Endothelial cell of umbilical vein (primary cell): ENCODE results near the gene PRPF8. TPM values are rescaled to one million over a fixed set of nuclear protein-coding genes. Genes with fewer than 3 reads are reported as not detected.

Experiments
- BruUV-seq: library from RNA; stranded (reverse); fragments of 400-500 nt; replicated peaks from 2 replicates; lab custom pipeline; 2021; lab: Mats Ljungman, UMichigan
- CTCF ChIA-PET: fragments of 300-600, 350-600 bp; sonication (Branson Sonifier 250); formaldehyde crosslinking; loops from one replicate; lab custom pipeline; 2021; ENCODE audit warnings: antibody characterized with exemption, inconsistent platforms; lab: Charles Lee
- POLR2A ChIA-PET: fragments of 300-600, 350-600 bp; sonication (Branson Sonifier 250); formaldehyde crosslinking; loops from one replicate; lab custom pipeline; 2021; ENCODE audit warnings: antibody characterized with exemption, inconsistent platforms; lab: Charles Lee
- DNase-seq: peaks from one replicate; pipeline ENCODE4 v3.0.0-alpha.2; 2011; ENCODE audit warnings: low read depth, low spot score
- FAIRE-seq: peaks from 2 replicates; lab custom pipeline; 2011; peaks lifted over from hg19 to GRCh38; lab: Jason Lieb, UNC
- H2AFZ ChIP-seq: 2 replicates; pipeline ENCODE4 v1.6.0; 2012; ENCODE audit warnings: low read depth, low read length, control low read depth, inconsistent platforms
- H3K27ac ChIP-seq: 2 replicates; pipeline ENCODE4 v1.5.1; 2011; ENCODE audit warnings: low read depth, mild to moderate bottlenecking, control low read depth, low read length, moderate library complexity; ENCODE audit not compliant: insufficient read depth
- H3K27me3 ChIP-seq, 2 experiments: 2 replicates each; pipeline versions ENCODE4 v1.6.0 to v1.6.1; 2011; ENCODE audit warnings: low read length in 2 of 2, mixed read lengths in 1 of 2; ENCODE audit not compliant: control insufficient read depth in 2 of 2, insufficient read depth in 2 of 2
- H3K36me3 ChIP-seq, 2 experiments: 2 replicates in 1 of 2; 3 replicates in 1 of 2; pipeline ENCODE4 v1.5.1; 2011; ENCODE audit warnings: low read length in 2 of 2, mild to moderate bottlenecking in 1 of 2, moderate library complexity in 1 of 2; ENCODE audit not compliant: control insufficient read depth in 2 of 2, insufficient read depth in 2 of 2; ENCODE audit errors: extremely low read depth in 1 of 2
- H3K4me1 ChIP-seq: 3 replicates; pipeline ENCODE4 v1.5.1; 2011; ENCODE audit warnings: mild to moderate bottlenecking, low read length; ENCODE audit not compliant: control insufficient read depth, insufficient read depth; ENCODE audit errors: extremely low read depth
- H3K4me2 ChIP-seq: 2 replicates; pipeline ENCODE4 v1.6.1; 2011; ENCODE audit warnings: low read length, control low read depth, mixed read lengths; ENCODE audit not compliant: insufficient read depth
- H3K4me3 ChIP-seq, 3 experiments: fragments of 200-600 bp in 1 of 3; sonication (generic), shearing (Covaris generic) in 1 of 3; replicated peaks in 1 of 3; 2 replicates each; pipeline ENCODE4 v1.5.1; 2011 to 2016; ENCODE audit warnings: control low read depth in 3 of 3, low read length in 3 of 3, mild to moderate bottlenecking in 2 of 3, inconsistent platforms in 1 of 3, low read depth in 1 of 3, moderate library complexity in 1 of 3; ENCODE audit not compliant: insufficient read depth in 1 of 3
- H3K79me2 ChIP-seq: 2 replicates; pipeline ENCODE4 v1.6.0; 2012; ENCODE audit warnings: low read length, inconsistent platforms; ENCODE audit not compliant: control insufficient read depth, insufficient read depth
- H3K9ac ChIP-seq: replicated peaks from 2 replicates; pipeline ENCODE3; 2011; ENCODE audit warnings: low read length, control low read depth; ENCODE audit not compliant: insufficient read depth; ENCODE audit errors: extremely low read depth
- H3K9me1 ChIP-seq: replicated peaks from 3 replicates; pipeline ENCODE4 v1.6.0; 2011; ENCODE audit warnings: mild to moderate bottlenecking, low read length; ENCODE audit not compliant: control insufficient read depth, insufficient read depth; ENCODE audit errors: extremely low read depth
- H3K9me3 ChIP-seq: replicated peaks from 2 replicates; pipeline ENCODE4 v1.5.1; 2012; ENCODE audit warnings: low read length, inconsistent platforms; ENCODE audit not compliant: control insufficient read depth, insufficient read depth
- H4K20me1 ChIP-seq: replicated peaks from 2 replicates; pipeline ENCODE3; 2011; ENCODE audit warnings: mild to moderate bottlenecking, low read length; ENCODE audit not compliant: control insufficient read depth, insufficient read depth; ENCODE audit errors: extremely low read depth
- CTCF ChIP-seq, 2 donors: IDR thresholded peaks; 1 replicate in 1 of 2; 2 replicates in 1 of 2; pipeline ENCODE4 v1.5.1; 2011; ENCODE audit warnings: low read length in 2 of 2, mild to moderate bottlenecking in 2 of 2, moderate library complexity in 2 of 2, control low read depth in 1 of 2, inconsistent platforms in 1 of 2, low read depth in 1 of 2; ENCODE audit not compliant: insufficient read depth in 1 of 2; ENCODE audit errors: extremely low read depth in 1 of 2
- EZH2 ChIP-seq: IDR thresholded peaks from 2 replicates; pipeline ENCODE4 v1.6.1; 2012; ENCODE audit warnings: borderline replicate concordance, low read depth, mild to moderate bottlenecking, moderate library complexity, low read length, inconsistent platforms; ENCODE audit not compliant: severe bottlenecking
- FOS ChIP-seq: IDR thresholded peaks from 2 replicates; pipeline ENCODE4 v1.6.1; 2011; ENCODE audit warnings: mild to moderate bottlenecking, low read length, moderate library complexity, borderline replicate concordance; ENCODE audit not compliant: insufficient read depth
- GATA2 ChIP-seq: IDR thresholded peaks from 2 replicates; pipeline ENCODE4 v1.7.0; 2011; ENCODE audit warnings: low read depth, mild to moderate bottlenecking, moderate library complexity, mixed read lengths, low read length; ENCODE audit not compliant: insufficient read length, insufficient read depth
- JUN ChIP-seq: IDR thresholded peaks from 2 replicates; pipeline ENCODE4 v1.6.1; 2011; ENCODE audit warnings: borderline replicate concordance, low read depth; ENCODE audit not compliant: insufficient read length, insufficient read depth
- MAX ChIP-seq: IDR thresholded peaks from 2 replicates; pipeline ENCODE4 v1.6.1; 2011; ENCODE audit not compliant: insufficient read depth, insufficient read length
- MYC ChIP-seq: IDR thresholded peaks from one replicate; pipeline ENCODE4 v1.6.1; 2011; ENCODE audit warnings: mild to moderate bottlenecking, low read depth, low read length
- POLR2A ChIP-seq: IDR thresholded peaks from 2 replicates; pipeline ENCODE4 v1.6.1; 2012; ENCODE audit warnings: low read depth, mild to moderate bottlenecking, control low read depth, low read length
- POLR2AphosphoS5 ChIP-seq: IDR thresholded peaks from 2 replicates; pipeline ENCODE4 v1.6.1; 2012; ENCODE audit warnings: low read depth, mild to moderate bottlenecking, control low read depth, low read length, moderate library complexity; ENCODE audit not compliant: insufficient read depth
- dilution Hi-C: fragments of 300-500 bp; cut with MboI; formaldehyde crosslinking; loops from one replicate; pipeline ENCODE4 v1.15.0; 2019; ENCODE audit warnings: low sequenced_read_pairs; ENCODE audit not compliant: extremely low pct_ligation_motif_present
- intact Hi-C: fragments of 100-400 bp; cut with micrococcal nuclease; formaldehyde crosslinking; loops from one replicate; pipeline ENCODE4 v1.10.0; 2022
- polyA plus RNA-seq, 4 experiments: library from polyadenylated mRNA; depleted of rRNA in 3 of 4; stranded (reverse) in 3 of 4; unstranded in 1 of 4; fragments of >200 nt; gene quantifications; 2 replicates each; pipeline versions ENCODE4 v1.2.1 to v1.2.3, GENCODE V29; 2011 to 2012; ENCODE audit warnings: missing spikeins in 1 of 4
- total RNA-seq: library from RNA; stranded (reverse); gene quantifications from 2 replicates; pipeline ENCODE4 v1.2.3, GENCODE V29; 2021

PRPF8 gene
- total and polyA plus RNA-seq, 2 donors (not counting 3 experiments of a cell fraction or from before 2014, with no cell fraction given) = 215 to 301 TPM

GRCh38 chr17:1606352-1606985 is 78.2 kb downstream of the PRPF8 start:
- no peak overlapping the region for H2AFZ ChIP-seq
- CTCF ChIA-PET = no interaction called here

More at GRCh38 chr17:1606352-1606985, 78.2 kb downstream of the PRPF8 start:
- intact Hi-C loops (no loop called here), dilution Hi-C loops (no loop called here)
- BruUV-seq = no TSS peak
- H3K27ac ChIP-seq = no peak overlapping the region
- no peaks in the 10 kb centered on the region for H3K36me3 ChIP-seq
- no peaks in the 10 kb centered on the region for H3K9me1 ChIP-seq
- no peak overlapping the region for H3K4me2 ChIP-seq
- H3K4me1 ChIP-seq = no peaks in the 10 kb centered on the region
- H3K27me3 ChIP-seq = no peaks in the 10 kb centered on the region
- H3K9me3 ChIP-seq = no peaks in the 10 kb centered on the region
- FAIRE-seq = no peak
- no peak overlapping the region for H3K4me3 ChIP-seq
- H4K20me1 ChIP-seq = no peaks in the 10 kb centered on the region
- POLR2A ChIA-PET = no interaction called here
- TF ChIP-seq CTCF (IDR thresholded peaks at IDR 0.05; ENCODE audit: extremely low read depth in 1 of 2, insufficient read depth in 1 of 2, low read depth in 1 of 2, low read length in 2 of 2) = no peak
- no peak for TF ChIP-seq JUN
- TF ChIP-seq POLR2AphosphoS5 = no peak
- TF ChIP-seq EZH2 = no peak
- no peak for TF ChIP-seq POLR2A
- no peak for TF ChIP-seq GATA2
- TF ChIP-seq MAX = no peak
- no peak for TF ChIP-seq MYC
- TF ChIP-seq FOS = no peak
- H3K79me2 ChIP-seq = no peaks in the 10 kb centered on the region
- H3K9ac ChIP-seq = no peak overlapping the region
- no peak for DNase-seq
